SW480 (cell line): ENCODE data around the gene REG4.
"Not testable (repeated sequence)": the region's sequence is repeated elsewhere in the genome, so short reads cannot be mapped to it uniquely, and the experiment has no call there.

Experiments
- DNase-seq: peaks from one replicate; pipeline ENCODE4 v3.0.0-alpha.2; 2016; ENCODE audit warnings: low spot score

Gene REG4

GRCh38 chr1:119811387-119811786 lies at the start of gene REG4:
REG4 (minus strand) TSS chr1:119811460; CDS start chr1:119808769, 2,691 bp downstream.
- DNase-seq = no peak

- DNase-seq = peak; percentile 8
These were observed 48.4 kb upstream of the REG4 start for GRCh38 chr1:119859647-119860046.

GRCh38 chr1:119858556-119859214 lies 47.4 kb upstream of the REG4 start:
- DNase-seq = not testable (repeated sequence)

GRCh38 chr1:119858126-119858525 lies 46.9 kb upstream of the REG4 start:
- DNase-seq = no peak

GRCh38 chr1:119853155-119853554 lies 41.9 kb upstream of the REG4 start:
- no peak for DNase-seq

- DNase-seq = not testable (repeated sequence)
These were observed 32.9 kb upstream of the REG4 start for GRCh38 chr1:119844206-119844605.

- no peak for DNase-seq
These were observed 30.0 kb upstream of the REG4 start for GRCh38 chr1:119841306-119841705.

- DNase-seq = no peak
These were observed 29.5 kb upstream of the REG4 start for GRCh38 chr1:119840745-119841144.

- DNase-seq = no peak
These were observed 27.0 kb upstream of the REG4 start for GRCh38 chr1:119838236-119838635.

- DNase-seq = no peak
These were observed 23.7 kb upstream of the REG4 start for GRCh38 chr1:119834990-119835389.

GRCh38 chr1:119831027-119831426 lies 19.8 kb upstream of the REG4 start:
- no peak for DNase-seq

- DNase-seq = no peak
These were observed 18.4 kb upstream of the REG4 start for GRCh38 chr1:119829625-119830024.

- DNase-seq = not testable (repeated sequence)
These were observed 17.7 kb upstream of the REG4 start for GRCh38 chr1:119829006-119829405.

- DNase-seq = no peak
These were observed 17.0 kb upstream of the REG4 start for GRCh38 chr1:119828266-119828665.

- DNase-seq = no peak
These were observed 15.8 kb upstream of the REG4 start for GRCh38 chr1:119827010-119827409.

- DNase-seq = no peak
These were observed 11.1 kb upstream of the REG4 start for GRCh38 chr1:119822406-119822805.

GRCh38 chr1:119818181-119818580 lies 6.9 kb upstream of the REG4 start:
- no peak for DNase-seq

- DNase-seq = peak; percentile 82
These were observed 5.1 kb upstream of the REG4 start for GRCh38 chr1:119816407-119816806.

- no peak for DNase-seq
These were observed 4.7 kb upstream of the REG4 start for GRCh38 chr1:119815928-119816327.

GRCh38 chr1:119815361-119815760 lies 4.1 kb upstream of the REG4 start:
- peak; percentile 55 for DNase-seq

GRCh38 chr1:119814288-119814687 lies 3.0 kb upstream of the REG4 start:
- no peak for DNase-seq

GRCh38 chr1:119811985-119812557 lies 811 bp upstream of the REG4 start:
- DNase-seq = no peak

- peak; percentile 64 for DNase-seq
These were observed 2.2 kb downstream of the REG4 start for GRCh38 chr1:119808972-119809550.

- DNase-seq = no peak
These were observed 2.8 kb downstream of the REG4 start for GRCh38 chr1:119808491-119808890.
